Panc1 (cell line): ENCODE results near the gene TOGARAM2. TPM values are rescaled to one million over a fixed set of nuclear protein-coding genes. Genes with fewer than 3 reads are reported as not detected.

Source experiments
- ATAC-seq: fragments of 200-7000 bp; cut with Tn5 transposase; 2 replicates; pipeline ENCODE4 v1.9.1; 2020; ENCODE audit warnings: mild to moderate bottlenecking, moderate library complexity
- BruUV-seq: library from RNA; stranded (reverse); fragments of 400-500 nt; replicated peaks from 2 replicates; lab custom pipeline; 2021; lab: Mats Ljungman, UMichigan
- CTCF ChIA-PET: fragments of 300-600 bp; sonication (Branson Sonifier 250); formaldehyde crosslinking; loops from one replicate; lab custom pipeline; 2022; ENCODE audit warnings: antibody characterized with exemption; lab: Charles Lee
- POLR2A ChIA-PET: fragments of 300-600 bp; sonication (Branson Sonifier 250); formaldehyde crosslinking; loops from one replicate; lab custom pipeline; 2022; ENCODE audit warnings: antibody characterized with exemption; lab: Charles Lee
- DNase-seq: peaks from one replicate; pipeline ENCODE4 v3.0.0-alpha.2; 2010; ENCODE audit warnings: low read depth, low spot score
- H3K27ac ChIP-seq: 2 replicates; pipeline ENCODE4 v1.5.1; 2011; ENCODE audit warnings: mild to moderate bottlenecking, low read length, inconsistent platforms
- H3K27me3 ChIP-seq: fragments of 200-500 bp; sonication (Bioruptor generic); 2 replicates; pipeline ENCODE4 v1.6.0; 2014; ENCODE audit warnings: low read length, inconsistent platforms; ENCODE audit not compliant: control insufficient read depth, insufficient read depth
- H3K36me3 ChIP-seq: fragments of 200-500 bp; sonication (Bioruptor generic); 2 replicates; pipeline ENCODE4 v1.5.1; 2014; ENCODE audit warnings: inconsistent platforms, mild to moderate bottlenecking, low read length, moderate library complexity; ENCODE audit not compliant: control insufficient read depth, insufficient read depth
- H3K4me1 ChIP-seq: 2 replicates; pipeline ENCODE4 v1.5.1; 2011; ENCODE audit warnings: inconsistent platforms, mild to moderate bottlenecking, low read length, moderate library complexity; ENCODE audit not compliant: control insufficient read depth, insufficient read depth
- H3K4me3 ChIP-seq, 2 experiments: 2 replicates each; pipeline ENCODE4 v1.5.1; 2011 to 2012; ENCODE audit warnings: low read depth in 2 of 2, low read length in 2 of 2, mild to moderate bottlenecking in 2 of 2, inconsistent platforms in 1 of 2, moderate library complexity in 1 of 2
- H3K9me3 ChIP-seq: fragments of 200-500 bp; sonication (Bioruptor generic); 2 replicates; pipeline ENCODE4 v1.5.1; 2014; ENCODE audit warnings: low read depth, mild to moderate bottlenecking, inconsistent platforms, low read length, moderate library complexity; ENCODE audit not compliant: control insufficient read depth, insufficient read depth
- CTCF ChIP-seq: fragments of 450-650 bp; IDR thresholded peaks from 2 replicates; pipeline ENCODE4 v1.5.1; 2017; ENCODE audit warnings: mild to moderate bottlenecking
- POLR2AphosphoS5 ChIP-seq: IDR thresholded peaks from 2 replicates; pipeline ENCODE4 v1.6.1; 2012; ENCODE audit warnings: mild to moderate bottlenecking, low read depth, low read length, moderate library complexity
- REST ChIP-seq, 2 experiments: IDR thresholded peaks; 2 replicates each; pipeline ENCODE4 v1.6.1; 2011 to 2012; ENCODE audit warnings: low read depth in 2 of 2, control low read depth in 1 of 2, low read length in 1 of 2, mild to moderate bottlenecking in 1 of 2, moderate library complexity in 1 of 2; ENCODE audit not compliant: insufficient read depth in 1 of 2
- SIN3A ChIP-seq: IDR thresholded peaks from 2 replicates; pipeline ENCODE4 v1.6.1; 2012; ENCODE audit warnings: low read depth, mild to moderate bottlenecking, low read length, moderate library complexity, borderline replicate concordance; ENCODE audit not compliant: insufficient read depth
- TCF7L2 ChIP-seq: IDR thresholded peaks from 2 replicates; pipeline ENCODE4 v1.6.1; 2011; ENCODE audit warnings: mild to moderate bottlenecking, low read depth, low read length, inconsistent platforms
- in situ Hi-C: cut with HindIII; loops from 2 replicates; pipeline ENCODE4 v1.10.0; 2016; ENCODE audit warnings: low sequenced_read_pairs, low pct_unique_long_range_greater_than_20kb
- intact Hi-C: fragments of 100-400 bp; cut with micrococcal nuclease; formaldehyde crosslinking; loops from one replicate; pipeline ENCODE4 v1.10.0; 2022; ENCODE audit not compliant: unreplicated experiment
- total RNA-seq: library from RNA; stranded (reverse); gene quantifications from one replicate; pipeline ENCODE4 v1.2.1, GENCODE V29; 2021; ENCODE audit not compliant: unreplicated experiment

Gene TOGARAM2
- total RNA-seq, 1 experiment from 2014 or later, result 0.44 TPM

- BruUV-seq, result no TSS peak
- in situ Hi-C loops, result no loop called here
- Histone ChIP-seq H3K36me3 (no peaks in the 10 kb centered on the region), H3K4me1 (peaks cover 13% of the 10 kb centered on the region), H3K27me3 (no peaks in the 10 kb centered on the region), H3K9me3 (no peaks in the 10 kb centered on the region), H3K4me3 (no peak overlapping the region), H3K27ac (no peak overlapping the region)
- no peak for DNase-seq
- no peak for ATAC-seq
- intact Hi-C loops, result no loop called here
- ChIA-PET CTCF (no interaction called here), POLR2A (no interaction called here)
- no peak for TF ChIP-seq POLR2AphosphoS5
- TF ChIP-seq SIN3A, result no peak
- no peak for TF ChIP-seq REST (IDR thresholded peaks at IDR 0.05; ENCODE audit: insufficient read depth in 1 of 2, low read depth in 2 of 2, low read length in 1 of 2)
- no peak for TF ChIP-seq CTCF
- TF ChIP-seq TCF7L2, result no peak
These were observed 606 bp upstream of the TOGARAM2 start for GRCh38 chr2:28980368-28981015.

DNA sequence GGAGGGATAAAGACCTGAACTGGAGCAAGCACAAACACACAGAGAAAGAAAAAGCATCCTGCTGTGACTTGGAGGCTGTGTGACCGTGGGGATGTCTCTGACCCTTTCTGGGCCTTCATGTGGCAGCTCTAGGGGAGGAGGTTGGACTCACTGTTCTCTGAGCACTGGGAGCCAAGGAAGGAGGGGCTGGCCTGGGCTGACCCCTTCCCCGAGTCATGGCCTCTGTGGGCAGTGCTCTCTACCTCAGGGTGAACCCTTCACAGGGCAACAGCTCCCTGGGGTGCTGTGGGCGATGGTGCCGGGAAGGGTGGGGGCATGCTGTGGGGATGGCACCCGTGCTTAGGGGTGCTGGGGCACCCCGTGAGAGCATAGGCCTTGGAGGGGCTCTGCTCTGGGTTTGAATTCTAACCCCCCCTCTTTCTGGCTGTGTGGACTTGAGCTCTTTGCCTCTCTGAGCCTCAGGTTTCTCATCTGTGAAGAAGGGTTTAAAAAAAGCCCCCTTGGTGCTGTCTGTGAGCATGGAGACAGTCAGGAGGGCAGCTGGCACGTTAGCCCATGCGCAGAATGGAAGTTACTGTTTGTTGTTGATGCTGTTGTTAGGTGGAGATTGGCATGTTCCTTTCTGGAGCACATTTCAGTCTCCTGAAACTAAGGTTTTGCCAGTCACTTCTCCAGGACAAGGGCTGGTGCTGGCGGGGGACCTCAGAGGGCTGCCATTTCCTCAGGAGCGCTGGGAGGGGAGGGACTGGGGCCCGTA, 700 bp downstream of the TOGARAM2 start:
- ChIA-PET CTCF (interaction anchor here (0.6 kb wide), 1 partner anchor 133 kb away, joined by 18 read pairs; no protein-coding TSS in a partner anchor), POLR2A (no interaction called here)
- H3K27me3 ChIP-seq, result no peaks in the 10 kb centered on the region
- no peaks in the 10 kb centered on the region for H3K9me3 ChIP-seq
- in situ Hi-C loops (no loop called here), intact Hi-C loops (no loop called here)
- ATAC-seq (peak; percentile 18), DNase-seq (no peak)
- no TSS peak for BruUV-seq
- TF ChIP-seq TCF7L2 (no peak), POLR2AphosphoS5 (no peak), SIN3A (no peak), CTCF (no peak), REST (IDR thresholded peaks at IDR 0.05; ENCODE audit: insufficient read depth in 1 of 2, low read depth in 2 of 2, low read length in 1 of 2) (no peak)
- no peak overlapping the region for H3K4me3 ChIP-seq
- H3K27ac ChIP-seq, result no peak overlapping the region
- peaks cover 13% of the 10 kb centered on the region for H3K4me1 ChIP-seq
- no peaks in the 10 kb centered on the region for H3K36me3 ChIP-seq
